ENCODE results near the gene COL27A1. TPM values are rescaled to one million over a fixed set of nuclear protein-coding genes. Genes with fewer than 3 reads are reported as not detected.

Gene COL27A1
- total RNA-seq, 2 donors from 2014 or later: 8.7 to 54.8 TPM

DNA sequence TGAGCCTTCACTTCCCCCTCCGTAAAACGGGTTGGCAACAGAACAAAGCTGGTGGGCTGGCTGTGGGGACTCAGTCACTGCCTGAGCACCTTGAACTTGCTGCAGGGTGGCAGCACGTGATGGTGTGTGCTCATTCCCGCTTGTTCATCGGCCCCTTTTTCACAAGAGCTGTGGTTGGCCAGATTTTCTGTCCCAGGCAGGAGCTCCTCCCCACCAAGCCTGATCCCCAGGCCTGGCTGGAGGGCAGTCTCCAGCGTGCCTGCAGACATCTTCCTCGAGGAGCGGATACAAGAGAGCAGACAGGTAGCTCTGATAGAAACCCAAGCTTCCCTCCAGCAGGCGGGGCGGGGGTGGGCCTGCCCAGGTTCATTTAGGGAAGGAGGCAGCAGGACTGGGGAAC, 105.7 kb downstream of the COL27A1 start:
- DNase-seq (ENCODE audit: low spot score): no peak
- H3K27me3 ChIP-seq (replicated peaks; ENCODE audit: insufficient read depth): no peaks in the 10 kb centered on the region
- no peaks in the 10 kb centered on the region for H3K4me1 ChIP-seq (replicated peaks)
- H3K27ac ChIP-seq: no peak overlapping the region
- H3K4me3 ChIP-seq: no peak overlapping the region
- no peaks in the 10 kb centered on the region for H3K36me3 ChIP-seq
- TF ChIP-seq POLR2AphosphoS5 (IDR thresholded peaks at IDR 0.05): no peak
- TF ChIP-seq POLR2A (IDR thresholded peaks at IDR 0.05): no peak
- no peak for TF ChIP-seq CTCF (IDR thresholded peaks at IDR 0.05)
- intact Hi-C loops (cut with DNase I): loop anchor here (5.0 kb wide), 1 partner anchor 104 kb away; the partner anchor contains the start of gene COL27A1
- 86% methylated on average over 10 of the region's 10 CpGs for WGBS
- no peaks in the 10 kb centered on the region for H3K9me3 ChIP-seq

- Histone ChIP-seq H3K4me3 (no peak overlapping the region), H3K27me3 (replicated peaks; ENCODE audit: insufficient read depth) (no peaks in the 10 kb centered on the region), H3K27ac (no peak overlapping the region), H3K9me3 (no peaks in the 10 kb centered on the region), H3K36me3 (no peaks in the 10 kb centered on the region), H3K4me1 (replicated peaks) (no peaks in the 10 kb centered on the region)
- TF ChIP-seq POLR2A (IDR thresholded peaks at IDR 0.05) (no peak), CTCF (IDR thresholded peaks at IDR 0.05) (no peak), POLR2AphosphoS5 (IDR thresholded peaks at IDR 0.05) (no peak)
- intact Hi-C loops (cut with DNase I): loop anchor here (5.0 kb wide), 1 partner anchor 105 kb away; the partner anchor contains the start of gene COL27A1
- DNase-seq (ENCODE audit: low spot score): no peak
- 78% methylated on average over 9 of the region's 9 CpGs for WGBS
Observed at GRCh38 chr9:114261987-114262386, 106.7 kb downstream of the COL27A1 start.

DNA sequence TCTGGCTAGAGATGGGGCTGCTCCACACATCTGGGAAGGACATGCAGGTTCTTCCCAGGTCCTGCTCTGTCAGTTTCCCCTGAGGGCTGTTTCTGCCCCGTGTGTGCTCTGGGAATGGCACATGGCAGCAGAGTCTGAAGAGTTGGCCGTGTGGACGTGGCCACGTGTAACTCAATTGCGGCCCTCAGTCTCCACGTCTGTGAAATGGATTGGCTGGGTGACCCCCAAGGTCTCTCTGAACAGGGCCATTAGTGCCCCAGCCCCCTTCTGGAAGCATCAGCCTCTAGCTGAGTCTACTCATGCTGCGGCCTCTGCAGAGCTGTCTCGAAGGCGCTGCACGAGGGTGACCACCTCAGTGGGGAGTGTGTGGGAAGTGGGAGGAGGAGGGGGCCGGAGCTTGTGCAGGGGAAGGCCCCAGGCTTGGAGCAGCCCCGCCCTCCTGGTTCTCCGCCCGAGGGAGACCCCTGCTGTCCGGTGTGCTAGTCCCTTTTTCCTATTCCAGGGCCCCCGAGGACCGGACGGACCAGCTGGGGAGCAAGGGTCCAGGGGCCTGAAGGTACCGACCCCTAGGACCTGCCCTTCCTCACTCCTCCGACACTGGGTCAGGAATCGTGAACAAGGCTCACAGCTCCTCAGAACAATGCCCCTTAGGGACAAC, 108.6 kb downstream of the COL27A1 start:
- DNase-seq (ENCODE audit: low spot score): no peak
- H3K27me3 ChIP-seq (replicated peaks; ENCODE audit: insufficient read depth): no peaks in the 10 kb centered on the region
- H3K4me3 ChIP-seq: no peak overlapping the region
- 68% methylated on average over 19 of the region's 21 CpGs for WGBS
- intact Hi-C loops (cut with DNase I): loop anchor here (5.0 kb wide), 1 partner anchor 107 kb away; the partner anchor contains the start of gene COL27A1
- TF ChIP-seq POLR2A (IDR thresholded peaks at IDR 0.05) (no peak), CTCF (IDR thresholded peaks at IDR 0.05) (peak in 3 of 4 experiments; percentile 16 to 43 (median 24))
- no peak overlapping the region for H3K27ac ChIP-seq
- H3K4me1 ChIP-seq (replicated peaks): no peaks in the 10 kb centered on the region
- no peaks in the 10 kb centered on the region for H3K36me3 ChIP-seq
- no peaks in the 10 kb centered on the region for H3K9me3 ChIP-seq

GRCh38 chr9:114264806-114265550, 109.6 kb downstream of the COL27A1 start:
- TF ChIP-seq POLR2A (IDR thresholded peaks at IDR 0.05) (no peak), CTCF (IDR thresholded peaks at IDR 0.05) (no peak), POLR2AphosphoS5 (IDR thresholded peaks at IDR 0.05) (no peak)
- no peaks in the 10 kb centered on the region for H3K9me3 ChIP-seq
- H3K4me3 ChIP-seq: no peak overlapping the region
- no peak for DNase-seq (ENCODE audit: low spot score)
- H3K27me3 ChIP-seq (replicated peaks; ENCODE audit: insufficient read depth): no peaks in the 10 kb centered on the region
- H3K4me1 ChIP-seq (replicated peaks): no peaks in the 10 kb centered on the region
- intact Hi-C loops (cut with DNase I): loop anchor here (5.0 kb wide), 2 partner anchors 108 to 158 kb away; partner anchors contain the start of gene COL27A1
- H3K36me3 ChIP-seq: no peaks in the 10 kb centered on the region
- no peak overlapping the region for H3K27ac ChIP-seq
- 93% methylated on average over 15 of the region's 15 CpGs for WGBS

Measured in prostate gland (tissue), 2 donors.